ENCODE results near the gene SFSWAP.

The SFSWAP gene

DNA sequence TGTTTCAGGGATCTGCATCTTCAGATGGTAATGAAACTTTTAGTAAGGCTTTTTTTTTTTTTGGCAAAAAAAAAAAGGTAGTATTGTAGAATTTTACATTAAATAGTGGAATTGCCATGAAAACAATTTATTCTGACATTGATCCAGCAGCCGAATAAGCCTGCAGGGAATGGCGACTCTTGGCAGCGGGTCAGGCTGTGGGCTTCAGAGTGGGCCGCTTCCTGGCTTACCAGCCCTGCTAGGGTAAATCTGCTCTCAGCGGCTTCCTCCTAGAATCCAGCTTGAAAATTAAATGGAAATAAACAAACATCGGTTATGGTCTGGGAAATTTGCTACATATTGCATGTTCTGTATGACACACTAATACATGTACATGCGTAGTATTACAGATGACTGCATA is 34.8 kb downstream of the SFSWAP start:
- TF ChIP-seq ZBTB7A (IDR thresholded peaks at IDR 0.05; ENCODE audit: low read depth), result no peak
- TF ChIP-seq, protein P1, sequence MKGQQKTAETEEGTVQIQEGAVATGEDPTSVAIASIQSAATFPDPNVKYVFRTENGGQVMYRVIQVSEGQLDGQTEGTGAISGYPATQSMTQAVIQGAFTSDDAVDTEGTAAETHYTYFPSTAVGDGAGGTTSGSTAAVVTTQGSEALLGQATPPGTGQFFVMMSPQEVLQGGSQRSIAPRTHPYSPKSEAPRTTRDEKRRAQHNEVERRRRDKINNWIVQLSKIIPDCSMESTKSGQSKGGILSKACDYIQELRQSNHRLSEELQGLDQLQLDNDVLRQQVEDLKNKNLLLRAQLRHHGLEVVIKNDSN (IDR thresholded peaks at IDR 0.05), result no peak
- TF ChIP-seq CEBPB (IDR thresholded peaks at IDR 0.05), result no peak
- TF ChIP-seq FOXM1 (IDR thresholded peaks at IDR 0.05; ENCODE audit: borderline replicate concordance, low read depth), result no peak
- no peak for TF ChIP-seq CREB1 (IDR thresholded peaks at IDR 0.05; ENCODE audit: low read depth)
- TF ChIP-seq YY1 (IDR thresholded peaks at IDR 0.05; ENCODE audit: low read depth), result no peak
- no peak for TF ChIP-seq NFIC (IDR thresholded peaks at IDR 0.05)
- no peak for TF ChIP-seq TCF12 (IDR thresholded peaks at IDR 0.05; ENCODE audit: low read depth)

DNA sequence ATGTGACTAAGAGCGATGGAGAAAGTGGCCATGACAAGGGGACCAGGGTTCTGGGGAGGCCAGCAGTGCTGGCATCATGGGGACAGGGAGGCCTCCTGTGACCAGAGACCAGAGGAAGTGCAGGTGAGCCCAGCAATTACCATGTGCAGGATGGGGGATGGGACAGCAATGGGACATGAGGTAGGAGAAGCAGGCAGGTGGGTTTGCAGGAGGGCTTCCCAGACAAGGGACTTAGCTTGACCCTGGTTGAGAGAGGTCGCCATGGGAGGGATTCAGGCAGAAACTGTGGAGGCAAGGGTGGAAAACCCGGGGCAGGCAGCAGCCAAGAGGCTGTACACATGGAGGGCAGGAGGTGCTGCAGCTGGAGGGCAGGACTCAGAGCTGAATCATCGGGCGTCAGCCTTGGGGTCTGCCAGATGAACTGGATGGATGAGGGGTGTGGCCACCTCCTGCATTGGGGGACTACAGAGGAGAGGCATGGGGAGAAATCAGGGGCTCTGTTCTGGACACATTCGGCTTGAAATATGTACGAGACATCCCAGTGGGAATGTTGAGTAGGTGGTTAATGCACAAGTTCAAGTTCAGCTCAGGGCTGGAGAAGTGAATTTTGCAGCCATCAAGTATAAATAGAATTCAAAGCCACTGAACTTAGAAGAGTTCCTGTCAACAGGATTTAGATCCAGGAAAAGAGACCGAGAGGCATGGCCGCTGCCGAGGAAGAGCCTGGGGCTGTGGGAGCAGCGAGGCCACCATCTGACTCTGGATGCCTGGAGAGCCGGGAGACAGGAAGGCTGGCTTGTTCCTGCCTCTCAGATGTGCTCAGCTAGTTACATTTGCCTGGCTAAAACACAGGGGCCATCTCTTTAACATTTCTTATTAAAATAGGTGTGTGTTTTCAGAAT is 36.6 kb downstream of the SFSWAP start:
- TF ChIP-seq FOXM1 (IDR thresholded peaks at IDR 0.05; ENCODE audit: borderline replicate concordance, low read depth) (no peak), TCF12 (IDR thresholded peaks at IDR 0.05; ENCODE audit: low read depth) (no peak), CREB1 (IDR thresholded peaks at IDR 0.05; ENCODE audit: low read depth) (no peak), CEBPB (IDR thresholded peaks at IDR 0.05) (no peak), RAD21 (IDR thresholded peaks at IDR 0.05; ENCODE audit: low read depth) (no peak), EP300 (IDR thresholded peaks at IDR 0.05; ENCODE audit: borderline replicate concordance) (no peak)

DNA sequence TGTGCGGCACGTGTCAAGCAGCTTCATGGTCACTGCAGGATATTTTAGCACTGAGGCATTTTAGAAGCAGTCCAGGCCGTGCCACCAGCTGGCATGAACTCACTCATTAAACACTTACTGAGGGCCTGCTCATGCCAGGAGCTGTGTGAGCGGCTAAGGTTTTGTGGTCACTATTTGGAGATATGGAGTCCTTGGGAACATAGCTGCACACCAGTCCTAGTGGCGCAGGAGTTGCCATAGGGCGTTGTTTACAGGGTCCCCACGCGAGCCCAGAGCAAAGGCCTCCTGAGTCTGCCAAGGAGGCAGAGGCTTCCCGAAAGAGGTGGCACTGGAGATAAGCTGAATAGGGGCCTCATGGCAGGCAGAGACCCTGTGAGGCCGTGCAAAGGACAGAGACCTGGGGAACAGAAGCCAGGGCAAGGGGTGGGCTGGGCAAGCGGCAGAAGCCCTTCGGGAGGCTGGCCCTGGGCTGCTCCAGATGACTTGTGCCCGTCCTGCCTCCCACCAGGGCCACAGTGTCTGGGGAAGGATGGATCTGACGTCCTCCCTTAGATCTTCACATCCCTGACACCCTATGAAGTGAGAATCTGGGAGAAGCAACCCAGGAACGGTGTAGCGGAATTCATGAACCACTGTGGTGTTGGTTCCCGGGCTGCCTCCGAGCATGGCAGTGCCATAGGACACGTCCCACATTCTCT is 38.9 kb downstream of the SFSWAP start:
- TF ChIP-seq FOXM1 (IDR thresholded peaks at IDR 0.05; ENCODE audit: borderline replicate concordance, low read depth), result no peak
- no peak for TF ChIP-seq TAF1 (IDR thresholded peaks at IDR 0.05; ENCODE audit: low read depth)
- TF ChIP-seq, protein P2, sequence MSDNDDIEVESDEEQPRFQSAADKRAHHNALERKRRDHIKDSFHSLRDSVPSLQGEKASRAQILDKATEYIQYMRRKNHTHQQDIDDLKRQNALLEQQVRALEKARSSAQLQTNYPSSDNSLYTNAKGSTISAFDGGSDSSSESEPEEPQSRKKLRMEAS (IDR thresholded peaks at IDR 0.05), result no peak
- no peak for TF ChIP-seq TCF12 (IDR thresholded peaks at IDR 0.05; ENCODE audit: low read depth)
- no peak for TF ChIP-seq CEBPB (IDR thresholded peaks at IDR 0.05)
- no peak for TF ChIP-seq YY1 (IDR thresholded peaks at IDR 0.05; ENCODE audit: low read depth)
- no peak for TF ChIP-seq CREB1 (IDR thresholded peaks at IDR 0.05; ENCODE audit: low read depth)
- TF ChIP-seq, protein P1 (IDR thresholded peaks at IDR 0.05), result no peak
- TF ChIP-seq, protein P3, sequence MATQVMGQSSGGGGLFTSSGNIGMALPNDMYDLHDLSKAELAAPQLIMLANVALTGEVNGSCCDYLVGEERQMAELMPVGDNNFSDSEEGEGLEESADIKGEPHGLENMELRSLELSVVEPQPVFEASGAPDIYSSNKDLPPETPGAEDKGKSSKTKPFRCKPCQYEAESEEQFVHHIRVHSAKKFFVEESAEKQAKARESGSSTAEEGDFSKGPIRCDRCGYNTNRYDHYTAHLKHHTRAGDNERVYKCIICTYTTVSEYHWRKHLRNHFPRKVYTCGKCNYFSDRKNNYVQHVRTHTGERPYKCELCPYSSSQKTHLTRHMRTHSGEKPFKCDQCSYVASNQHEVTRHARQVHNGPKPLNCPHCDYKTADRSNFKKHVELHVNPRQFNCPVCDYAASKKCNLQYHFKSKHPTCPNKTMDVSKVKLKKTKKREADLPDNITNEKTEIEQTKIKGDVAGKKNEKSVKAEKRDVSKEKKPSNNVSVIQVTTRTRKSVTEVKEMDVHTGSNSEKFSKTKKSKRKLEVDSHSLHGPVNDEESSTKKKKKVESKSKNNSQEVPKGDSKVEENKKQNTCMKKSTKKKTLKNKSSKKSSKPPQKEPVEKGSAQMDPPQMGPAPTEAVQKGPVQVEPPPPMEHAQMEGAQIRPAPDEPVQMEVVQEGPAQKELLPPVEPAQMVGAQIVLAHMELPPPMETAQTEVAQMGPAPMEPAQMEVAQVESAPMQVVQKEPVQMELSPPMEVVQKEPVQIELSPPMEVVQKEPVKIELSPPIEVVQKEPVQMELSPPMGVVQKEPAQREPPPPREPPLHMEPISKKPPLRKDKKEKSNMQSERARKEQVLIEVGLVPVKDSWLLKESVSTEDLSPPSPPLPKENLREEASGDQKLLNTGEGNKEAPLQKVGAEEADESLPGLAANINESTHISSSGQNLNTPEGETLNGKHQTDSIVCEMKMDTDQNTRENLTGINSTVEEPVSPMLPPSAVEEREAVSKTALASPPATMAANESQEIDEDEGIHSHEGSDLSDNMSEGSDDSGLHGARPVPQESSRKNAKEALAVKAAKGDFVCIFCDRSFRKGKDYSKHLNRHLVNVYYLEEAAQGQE (IDR thresholded peaks at IDR 0.05; ENCODE audit: low read depth), result no peak
- TF ChIP-seq RAD21 (IDR thresholded peaks at IDR 0.05; ENCODE audit: low read depth), result no peak
- TF ChIP-seq TEAD4 (IDR thresholded peaks at IDR 0.05), result no peak
- no peak for TF ChIP-seq EP300 (IDR thresholded peaks at IDR 0.05; ENCODE audit: borderline replicate concordance)
- no peak for TF ChIP-seq EGR1 (IDR thresholded peaks at IDR 0.05)
- TF ChIP-seq NFIC (IDR thresholded peaks at IDR 0.05), result no peak

DNA sequence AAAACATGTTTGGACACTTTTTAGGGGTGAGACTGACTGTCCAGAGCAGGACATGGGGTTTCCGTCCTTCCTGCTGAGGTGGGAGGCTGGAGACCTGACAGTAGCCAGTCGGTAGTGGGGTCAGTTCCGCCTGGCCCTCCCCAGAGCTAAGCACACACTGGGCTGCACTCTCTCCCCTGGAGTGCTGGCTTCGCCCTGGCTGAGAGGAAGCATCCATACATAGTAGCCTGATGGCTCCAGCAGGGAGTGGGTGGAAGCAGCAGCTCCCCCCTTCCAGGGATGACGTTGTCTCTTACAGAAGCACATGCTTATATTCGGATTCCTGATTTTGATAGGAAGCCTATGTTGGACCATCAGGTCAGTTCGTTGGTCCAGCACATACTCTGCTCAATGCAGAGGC is 40.4 kb downstream of the SFSWAP start:
- TF ChIP-seq TAF1 (IDR thresholded peaks at IDR 0.05; ENCODE audit: low read depth), result no peak
- TF ChIP-seq CEBPB (IDR thresholded peaks at IDR 0.05), result no peak
- TF ChIP-seq CREB1 (IDR thresholded peaks at IDR 0.05; ENCODE audit: low read depth), result no peak
- no peak for TF ChIP-seq RAD21 (IDR thresholded peaks at IDR 0.05; ENCODE audit: low read depth)
- TF ChIP-seq, protein P2 (IDR thresholded peaks at IDR 0.05), result no peak
- no peak for TF ChIP-seq EGR1 (IDR thresholded peaks at IDR 0.05)
- TF ChIP-seq, protein P1 (IDR thresholded peaks at IDR 0.05), result no peak
- no peak for TF ChIP-seq FOXM1 (IDR thresholded peaks at IDR 0.05; ENCODE audit: borderline replicate concordance, low read depth)
- no peak for TF ChIP-seq TCF12 (IDR thresholded peaks at IDR 0.05; ENCODE audit: low read depth)
- no peak for TF ChIP-seq EP300 (IDR thresholded peaks at IDR 0.05; ENCODE audit: borderline replicate concordance)
- no peak for TF ChIP-seq ZBTB7A (IDR thresholded peaks at IDR 0.05; ENCODE audit: low read depth)
- TF ChIP-seq YY1 (IDR thresholded peaks at IDR 0.05; ENCODE audit: low read depth), result no peak
- TF ChIP-seq, protein P3 (IDR thresholded peaks at IDR 0.05; ENCODE audit: low read depth), result no peak
- TF ChIP-seq NFIC (IDR thresholded peaks at IDR 0.05), result no peak
- no peak for TF ChIP-seq TEAD4 (IDR thresholded peaks at IDR 0.05)

All from Ishikawa (cell line).